H9 (cell line): ENCODE data around the gene RCAN3. TPM values are rescaled to one million over a fixed set of nuclear protein-coding genes. Genes with fewer than 3 reads are reported as not detected.

Experiments used
- DNase-seq: peaks from one replicate; pipeline ENCODE4 v3.0.0-alpha.2; 2017
- H2AFZ ChIP-seq: one replicate; pipeline ENCODE4 v1.6.1; 2013; ENCODE audit warnings: mild to moderate bottlenecking, low read length, control low read depth, moderate library complexity
- H2AK5ac ChIP-seq: 2 replicates; pipeline ENCODE4 v1.6.1; 2013; ENCODE audit warnings: low read length, control low read depth, mixed read lengths; ENCODE audit not compliant: insufficient read length
- H2BK120ac ChIP-seq: one replicate; pipeline ENCODE4 v1.6.1; 2013; ENCODE audit warnings: low read depth, mild to moderate bottlenecking, low read length, control low read depth, inconsistent platforms; ENCODE audit not compliant: poor library complexity, severe bottlenecking
- H2BK12ac ChIP-seq: 2 replicates; pipeline ENCODE4 v1.6.1; 2013; ENCODE audit warnings: low read length, control low read depth, mixed read lengths, low read depth; ENCODE audit not compliant: insufficient read length
- H2BK15ac ChIP-seq: 2 replicates; pipeline ENCODE4 v1.6.1; 2013; ENCODE audit warnings: low read depth, low read length, control low read depth
- H2BK20ac ChIP-seq: one replicate; pipeline ENCODE4 v1.6.1; 2013; ENCODE audit warnings: low read depth, mild to moderate bottlenecking, low read length, control low read depth, inconsistent platforms; ENCODE audit not compliant: poor library complexity, severe bottlenecking
- H2BK5ac ChIP-seq: 2 replicates; pipeline ENCODE4 v1.6.1; 2013; ENCODE audit warnings: low read length, control low read depth, mixed read lengths; ENCODE audit not compliant: insufficient read length
- H3K14ac ChIP-seq: 2 replicates; pipeline ENCODE4 v1.6.1; 2013; ENCODE audit warnings: low read length, control low read depth; ENCODE audit not compliant: insufficient read depth
- H3K18ac ChIP-seq: 2 replicates; pipeline ENCODE4 v1.6.1; 2013; ENCODE audit warnings: low read depth, mild to moderate bottlenecking, mixed read lengths, low read length, control low read depth; ENCODE audit not compliant: insufficient read length
- H3K23ac ChIP-seq: 2 replicates; pipeline ENCODE4 v1.6.1; 2013; ENCODE audit warnings: low read length, control low read depth, mixed read lengths, low read depth; ENCODE audit not compliant: insufficient read length
- H3K23me2 ChIP-seq: 2 replicates; pipeline ENCODE4 v1.6.1; 2013; ENCODE audit warnings: low read depth, mild to moderate bottlenecking, mixed read lengths, low read length, control low read depth; ENCODE audit not compliant: insufficient read length, poor library complexity, severe bottlenecking
- H3K27ac ChIP-seq: 2 replicates; pipeline ENCODE4 v1.5.1; 2013; ENCODE audit warnings: low read length, control low read depth, mixed read lengths, low read depth; ENCODE audit not compliant: insufficient read length
- H3K27me3 ChIP-seq: 2 replicates; pipeline ENCODE4 v1.6.1; 2013; ENCODE audit warnings: low read length, control low read depth, inconsistent platforms; ENCODE audit not compliant: insufficient read depth
- H3K4ac ChIP-seq: 2 replicates; pipeline ENCODE4 v1.6.1; 2013; ENCODE audit warnings: low read depth, mild to moderate bottlenecking, control low read depth, inconsistent platforms, low read length, moderate library complexity
- H3K4me1 ChIP-seq: 2 replicates; pipeline ENCODE4 v1.6.1; 2013; ENCODE audit warnings: low read length, control low read depth, inconsistent platforms; ENCODE audit not compliant: insufficient read depth
- H3K4me2 ChIP-seq: 2 replicates; pipeline ENCODE4 v1.6.1; 2013; ENCODE audit warnings: low read length, control low read depth, mixed read lengths; ENCODE audit not compliant: insufficient read length, insufficient read depth
- H3K56ac ChIP-seq: 2 replicates; pipeline ENCODE4 v1.6.1; 2013; ENCODE audit warnings: low read depth, mild to moderate bottlenecking, mixed read lengths, low read length, control low read depth; ENCODE audit not compliant: insufficient read length
- H3K79me1 ChIP-seq: 2 replicates; pipeline ENCODE4 v1.6.1; 2013; ENCODE audit warnings: low read depth, mild to moderate bottlenecking, moderate library complexity, low read length, control low read depth, inconsistent platforms; ENCODE audit not compliant: insufficient read depth, poor library complexity, severe bottlenecking
- H3K79me2 ChIP-seq: 2 replicates; pipeline ENCODE4 v1.6.1; 2013; ENCODE audit warnings: low read length, control low read depth, inconsistent platforms; ENCODE audit not compliant: insufficient read depth
- H3K9ac ChIP-seq: 2 replicates; pipeline ENCODE4 v1.6.1; 2013; ENCODE audit warnings: low read length, control low read depth, mixed read lengths; ENCODE audit not compliant: insufficient read length; ENCODE audit errors: extremely low read depth
- H3K9me3 ChIP-seq: one replicate; pipeline ENCODE4 v1.6.1; 2013; ENCODE audit warnings: low read depth, low read length, inconsistent platforms; ENCODE audit not compliant: control insufficient read depth
- H3T11ph ChIP-seq: one replicate; pipeline ENCODE4 v1.6.1; 2013; ENCODE audit warnings: mild to moderate bottlenecking, low read length, control low read depth, inconsistent platforms
- H4K20me1 ChIP-seq: one replicate; pipeline ENCODE4 v1.6.1; 2013; ENCODE audit not compliant: control insufficient read depth, insufficient read length, insufficient read depth
- H4K5ac ChIP-seq: 2 replicates; pipeline ENCODE4 v1.6.1; 2013; ENCODE audit warnings: low read depth, mild to moderate bottlenecking, mixed read lengths, low read length, control low read depth; ENCODE audit not compliant: insufficient read length
- H4K8ac ChIP-seq: replicated peaks from 2 replicates; pipeline ENCODE4 v1.6.1; 2013; ENCODE audit warnings: low read length, control low read depth, mixed read lengths, low read depth; ENCODE audit not compliant: insufficient read length
- H4K91ac ChIP-seq: 2 replicates; pipeline ENCODE4 v1.6.1; 2013; ENCODE audit warnings: low read depth, mild to moderate bottlenecking, moderate library complexity, mixed read lengths, low read length, control low read depth; ENCODE audit not compliant: insufficient read length
- H3K27ac Mint-ChIP-seq, 3 experiments: 2 replicates in 2 of 3; 3 replicates in 1 of 3; pipeline ENCODE4 v1.8.0; 2020 to 2021; ENCODE audit warnings: mixed read lengths in 3 of 3, mild to moderate bottlenecking in 1 of 3, moderate library complexity in 1 of 3
- H3K27me3 Mint-ChIP-seq: 2 replicates; pipeline ENCODE4 v1.8.0; 2021; ENCODE audit warnings: low read depth, mild to moderate bottlenecking, moderate library complexity, mixed read lengths
- H3K36me3 Mint-ChIP-seq, 3 experiments: 2 replicates in 2 of 3; 3 replicates in 1 of 3; pipeline ENCODE4 v1.8.0; 2020 to 2021; ENCODE audit warnings: low read depth in 3 of 3, mixed read lengths in 3 of 3; ENCODE audit not compliant: insufficient read depth in 1 of 3
- H3K4me1 Mint-ChIP-seq, 2 experiments: 2 replicates each; pipeline ENCODE4 v1.8.0; 2020; ENCODE audit warnings: mixed read lengths in 2 of 2
- H3K4me3 Mint-ChIP-seq, 2 experiments: 2 replicates in 1 of 2; 3 replicates in 1 of 2; pipeline ENCODE4 v1.8.0; 2020 to 2021; ENCODE audit warnings: mild to moderate bottlenecking in 2 of 2, mixed read lengths in 2 of 2, moderate library complexity in 1 of 2
- H3K9me3 Mint-ChIP-seq, 2 experiments: 2 replicates in 1 of 2; 3 replicates in 1 of 2; pipeline ENCODE4 v1.8.0; 2020; ENCODE audit warnings: mild to moderate bottlenecking in 2 of 2, mixed read lengths in 2 of 2, moderate library complexity in 1 of 2
- CTCF ChIP-seq: fragments of 200-600 bp; sonication (generic); conservative IDR thresholded peaks from 3 replicates; pipeline ENCODE4 v1.8.0; 2021; ENCODE audit warnings: antibody characterized with exemption, mild to moderate bottlenecking
- WGBS: extraction: QIAGEN DNeasy Blood & Tissue Kit; methylation state at CpG from one replicate; pipeline ENCODE4 v1.1.7; 2013; ENCODE audit warnings: missing lambda C conversion rate, low lambda C conversion rate, mixed read lengths; ENCODE audit not compliant: insufficient read length; ENCODE audit errors: extremely low coverage; 5-methylcytosine and 5-hydroxymethylcytosine counted together
- total RNA-seq: library from RNA; stranded (reverse); gene quantifications from 2 replicates; pipeline ENCODE4 v1.2.1, GENCODE V29; 2021

RCAN3 gene
- total RNA-seq, 1 experiment from 2014 or later, result 13.0 TPM

- H3K27ac Mint-ChIP-seq, result 0 out of 7 replicates have a peak overlapping the region, but pooled peaks of 1 of the 3 experiments have one; percentile 24
- Histone ChIP-seq H2AFZ (no peak overlapping the region), H3K79me1 (no peaks in the 10 kb centered on the region), H3K14ac (no peak overlapping the region), H3K56ac (no peak overlapping the region), H4K5ac (no peak overlapping the region), H2BK15ac (no peak overlapping the region), H3K4ac (no peak overlapping the region), H2BK120ac (no peak overlapping the region), H3T11ph (no peak overlapping the region), H3K9me3 (no peaks in the 10 kb centered on the region), H2AK5ac (no peak overlapping the region), H3K4me2 (no peak overlapping the region), H3K27ac (no peak overlapping the region), H4K8ac (no peak overlapping the region), H3K23me2 (no peaks in the 10 kb centered on the region), H3K79me2 (no peaks in the 10 kb centered on the region), H3K23ac (no peak overlapping the region), H2BK12ac (no peak overlapping the region), H2BK5ac (no peak overlapping the region), H4K20me1 (no peaks in the 10 kb centered on the region), H3K18ac (no peak overlapping the region), H3K27me3 (no peaks in the 10 kb centered on the region), H3K9ac (no peak overlapping the region), H4K91ac (no peak overlapping the region), H3K4me1 (no peaks in the 10 kb centered on the region), H2BK20ac (no peak overlapping the region)
- no peaks in the 10 kb centered on the region for H3K9me3 Mint-ChIP-seq
- TF ChIP-seq CTCF, result no peak
- DNase-seq, result no peak
- no peaks in the 10 kb centered on the region; a peak in 1 of 7 replicates for H3K36me3 Mint-ChIP-seq
- peaks cover 5 to 22% of the 10 kb centered on the region in 2 experiments for H3K4me1 Mint-ChIP-seq
- no peak overlapping the region for H3K4me3 Mint-ChIP-seq
- H3K27me3 Mint-ChIP-seq, result no peaks in the 10 kb centered on the region
- no CpG with 5 or more reads among the region's 4 CpGs for WGBS
These were observed 26.9 kb upstream of the RCAN3 start for GRCh38 chr1:24475700-24476099.
